ENCODE data around the gene TRPV4. TPM values are rescaled to one million over a fixed set of nuclear protein-coding genes. Genes with fewer than 3 reads are reported as not detected.

Gene TRPV4
- not detected in 2 replicates for total RNA-seq (2014; rRNA removed; shearing (Covaris generic); ENCODE audit: low replicate concordance)

DNA sequence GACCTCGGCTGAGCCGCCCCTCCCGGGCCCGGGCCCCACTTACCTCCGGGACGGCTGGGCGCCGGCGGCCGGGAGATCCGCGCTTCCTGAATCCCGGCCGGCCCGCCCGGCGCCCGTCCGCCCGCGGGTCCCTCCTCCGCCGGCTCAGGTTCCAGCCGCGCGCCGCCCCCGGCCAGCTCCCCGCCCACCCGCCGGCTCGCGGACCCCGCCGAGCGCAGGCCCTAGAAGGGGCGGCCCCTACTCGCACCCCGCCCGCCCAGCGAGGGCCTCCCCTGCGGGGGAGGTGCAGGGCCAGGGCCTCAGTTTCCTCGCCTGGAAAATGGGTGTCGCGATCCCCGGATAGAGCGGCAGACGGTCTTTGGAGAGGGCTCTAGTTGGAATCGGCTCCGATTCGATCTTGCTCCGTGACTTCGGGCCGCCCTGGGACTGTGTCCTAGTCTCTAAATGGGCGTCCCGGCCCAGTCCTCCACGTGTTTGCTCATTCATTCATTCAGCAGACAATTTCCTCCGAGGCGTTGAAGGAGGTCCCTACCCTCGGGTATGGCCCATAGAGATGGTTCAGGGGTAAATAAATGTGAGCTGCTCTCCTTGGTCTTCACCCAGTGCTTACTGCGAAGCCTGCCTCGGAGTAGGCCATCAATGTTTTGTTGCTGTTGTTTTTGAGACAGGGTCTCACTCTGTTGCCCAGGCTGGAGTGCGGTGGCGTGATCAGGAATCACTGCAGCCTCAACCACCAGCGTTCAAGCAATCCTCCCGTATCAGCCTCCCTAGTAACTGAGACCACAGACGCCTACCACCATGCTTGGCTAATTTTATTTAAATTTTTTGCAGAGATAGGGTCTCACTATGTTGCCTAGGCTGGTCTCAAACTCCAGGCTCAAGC, at the start of gene TRPV4:
Gene TRPV4, minus strand, starts transcription at position 92 of the 883 bp plus-strand sequence. CDS start 18,602 bp downstream, outside the sequence.
- H4K20me1 ChIP-seq (ENCODE audit: insufficient read depth, low read depth, low read length), result no peaks in the 10 kb centered on the region
- H3K9ac ChIP-seq (ENCODE audit: low read length), result no peak within 1 kb of the TSS
- H3K4me2 ChIP-seq (ENCODE audit: low read depth, low read length, poor library complexity, severe bottlenecking), result no peak within 1 kb of the TSS
- H3K79me2 ChIP-seq (ENCODE audit: low read length), result no peaks in the 10 kb centered on the region
- no peak within 1 kb of the TSS for H2AFZ ChIP-seq (ENCODE audit: low read length)
- no peak for DNase-seq
- no peaks in the 10 kb centered on the region for H3K9me3 ChIP-seq (ENCODE audit: low read length)
- H3K4me1 ChIP-seq (ENCODE audit: low read length), result no peaks in the 10 kb centered on the region
- no peaks in the 10 kb centered on the region for H3K36me3 ChIP-seq (ENCODE audit: insufficient read depth, low read length)
- H3K9me2 ChIP-seq (replicated peaks; ENCODE audit: insufficient read depth, low read length), result no peaks in the 10 kb centered on the region
- H3K4me3 ChIP-seq (ENCODE audit: low read length), result no peak within 1 kb of the TSS
- no peaks in the 10 kb centered on the region for H3K27me3 ChIP-seq (ENCODE audit: low read length)
- no peak within 1 kb of the TSS for H3K27ac ChIP-seq (ENCODE audit: low read length)

DNA sequence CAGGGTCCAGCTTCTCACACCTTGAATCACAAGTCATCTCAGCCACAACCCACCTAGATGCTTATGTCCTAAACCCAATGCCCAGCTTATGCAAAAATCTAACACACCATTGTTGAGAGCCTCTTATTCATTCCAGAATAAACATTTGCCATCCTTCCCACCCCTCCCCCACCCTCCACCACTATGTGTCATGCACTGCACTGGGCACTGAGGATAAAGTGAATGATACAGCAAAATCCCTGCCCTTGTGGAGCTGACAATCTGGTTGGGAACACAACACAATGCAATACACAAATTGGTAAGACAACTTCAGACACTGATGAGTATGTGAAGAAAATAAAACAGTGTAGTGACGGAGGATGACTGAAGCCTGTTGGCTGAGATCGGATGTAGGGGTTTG, 48.6 kb upstream of the TRPV4 start:
- peaks cover 23% of the 10 kb centered on the region for H3K4me1 ChIP-seq (ENCODE audit: low read length)
- no peak overlapping the region for H2AFZ ChIP-seq (ENCODE audit: low read length)
- H3K9me2 ChIP-seq (replicated peaks; ENCODE audit: insufficient read depth, low read length), result no peaks in the 10 kb centered on the region
- peaks cover 32% of the 10 kb centered on the region for H3K79me2 ChIP-seq (ENCODE audit: low read length)
- no peaks in the 10 kb centered on the region for H4K20me1 ChIP-seq (ENCODE audit: insufficient read depth, low read depth, low read length)
- H3K4me3 ChIP-seq (ENCODE audit: low read length), result no peak overlapping the region
- H3K27me3 ChIP-seq (ENCODE audit: low read length), result no peaks in the 10 kb centered on the region
- no peak for DNase-seq
- H3K36me3 ChIP-seq (ENCODE audit: insufficient read depth, low read length), result no peaks in the 10 kb centered on the region
- H3K9me3 ChIP-seq (ENCODE audit: low read length), result no peaks in the 10 kb centered on the region
- no peak overlapping the region for H3K9ac ChIP-seq (ENCODE audit: low read length)
- H3K4me2 ChIP-seq (ENCODE audit: low read depth, low read length, poor library complexity, severe bottlenecking), result no peak overlapping the region
- H3K27ac ChIP-seq (ENCODE audit: low read length), result no peak overlapping the region

DNA sequence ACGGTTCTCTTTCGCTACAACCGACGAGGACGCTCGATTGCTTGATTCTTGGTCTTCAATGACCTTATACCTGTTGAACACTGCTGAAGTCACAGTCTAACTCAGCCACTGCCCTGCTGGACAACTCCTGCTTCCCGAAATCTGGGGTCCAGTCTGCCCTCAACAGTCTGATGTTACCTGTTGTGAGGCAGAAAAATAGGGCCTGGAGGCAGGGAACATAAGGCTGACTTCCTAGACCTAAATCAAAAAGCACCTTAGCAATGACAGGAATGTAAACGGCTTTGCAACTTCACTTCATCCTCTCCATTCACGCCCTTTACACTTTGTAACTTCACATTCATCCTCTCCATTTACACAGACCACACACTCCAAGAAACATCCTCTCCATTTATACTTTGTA, 47.7 kb upstream of the TRPV4 start:
- Histone ChIP-seq H4K20me1 (ENCODE audit: insufficient read depth, low read depth, low read length) (no peaks in the 10 kb centered on the region), H3K9me3 (ENCODE audit: low read length) (no peaks in the 10 kb centered on the region), H3K9me2 (replicated peaks; ENCODE audit: insufficient read depth, low read length) (no peaks in the 10 kb centered on the region), H2AFZ (ENCODE audit: low read length) (peak overlapping the region; percentile 61; the same call in 1 of the 2 replicates), H3K36me3 (ENCODE audit: insufficient read depth, low read length) (no peaks in the 10 kb centered on the region), H3K27me3 (ENCODE audit: low read length) (no peaks in the 10 kb centered on the region), H3K9ac (ENCODE audit: low read length) (peak overlapping the region; percentile 53), H3K79me2 (ENCODE audit: low read length) (peaks cover 36% of the 10 kb centered on the region), H3K4me1 (ENCODE audit: low read length) (peaks cover 27% of the 10 kb centered on the region), H3K4me2 (ENCODE audit: low read depth, low read length, poor library complexity, severe bottlenecking) (peak overlapping the region; percentile 64), H3K27ac (ENCODE audit: low read length) (no peak overlapping the region), H3K4me3 (ENCODE audit: low read length) (peak overlapping the region; percentile 61; the same call in 1 of the 2 replicates)
- DNase-seq, result no peak

DNA sequence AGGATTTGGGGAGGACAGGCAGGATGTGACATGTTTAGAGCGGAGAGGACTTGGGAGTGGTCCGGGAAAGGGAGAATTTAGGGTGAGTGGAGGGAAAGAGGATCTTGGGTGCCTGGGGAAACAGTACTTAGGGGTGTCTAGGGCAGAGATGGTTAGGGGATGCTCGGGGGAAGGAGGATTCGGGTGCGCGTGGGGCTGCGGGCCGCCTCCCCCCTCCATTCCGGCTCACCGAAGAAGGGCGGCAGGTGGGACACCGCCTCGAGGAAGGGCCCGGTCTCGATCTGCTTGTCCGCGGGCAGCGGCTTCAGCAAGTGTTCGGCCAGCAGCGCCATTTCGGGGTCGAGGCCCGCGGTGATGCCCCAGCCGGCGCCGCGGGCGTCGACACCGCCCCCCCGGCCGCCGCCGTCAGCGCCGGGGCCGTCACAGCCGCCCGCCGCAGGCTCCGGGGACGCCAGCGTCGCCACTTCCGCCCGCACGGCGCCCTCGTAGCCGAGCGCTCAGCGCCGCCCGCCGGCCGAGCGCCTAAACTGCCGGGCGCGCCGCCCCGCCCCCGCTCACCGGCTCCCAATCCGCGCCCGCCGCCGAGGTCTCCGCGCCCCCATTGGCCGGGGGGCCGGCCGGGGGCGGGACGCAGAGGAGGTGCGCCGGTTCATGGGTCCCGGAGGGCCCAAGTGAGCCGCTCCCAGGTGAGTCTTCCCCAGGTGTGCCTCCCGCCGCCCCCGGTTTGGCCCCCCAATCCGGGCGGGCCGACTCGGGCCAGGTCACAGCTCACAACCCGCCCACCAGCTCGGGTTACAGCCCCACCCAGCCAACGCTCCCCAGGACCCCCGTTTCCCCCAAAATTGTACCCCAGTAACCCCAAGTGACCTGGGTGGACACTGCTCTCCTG, 47.1 kb upstream of the TRPV4 start, which contains the start of gene GLTP:
Gene GLTP, minus strand, starts transcription at position 499 of the 889 bp plus-strand sequence. Its CDS starts 167 bp downstream, at position 332.
- peak within 1 kb of the TSS; percentile 88 for H3K4me2 ChIP-seq (ENCODE audit: low read depth, low read length, poor library complexity, severe bottlenecking)
- no peaks in the 10 kb centered on the region for H3K27me3 ChIP-seq (ENCODE audit: low read length)
- H3K4me1 ChIP-seq (ENCODE audit: low read length), result peaks cover 33% of the 10 kb centered on the region
- H3K79me2 ChIP-seq (ENCODE audit: low read length), result peaks cover 38% of the 10 kb centered on the region
- H3K9me2 ChIP-seq (replicated peaks; ENCODE audit: insufficient read depth, low read length), result no peaks in the 10 kb centered on the region
- no peak within 1 kb of the TSS for H3K27ac ChIP-seq (ENCODE audit: low read length)
- H3K36me3 ChIP-seq (ENCODE audit: insufficient read depth, low read length), result no peaks in the 10 kb centered on the region
- H3K9ac ChIP-seq (ENCODE audit: low read length), result peak within 1 kb of the TSS; percentile 86
- no peaks in the 10 kb centered on the region for H4K20me1 ChIP-seq (ENCODE audit: insufficient read depth, low read depth, low read length)
- peak within 1 kb of the TSS; percentile 61; the same call in 1 of the 2 replicates for H2AFZ ChIP-seq (ENCODE audit: low read length)
- peak within 1 kb of the TSS; percentile 81 for H3K4me3 ChIP-seq (ENCODE audit: low read length)
- H3K9me3 ChIP-seq (ENCODE audit: low read length), result no peaks in the 10 kb centered on the region
- DNase-seq, result peak; percentile 95

DNA sequence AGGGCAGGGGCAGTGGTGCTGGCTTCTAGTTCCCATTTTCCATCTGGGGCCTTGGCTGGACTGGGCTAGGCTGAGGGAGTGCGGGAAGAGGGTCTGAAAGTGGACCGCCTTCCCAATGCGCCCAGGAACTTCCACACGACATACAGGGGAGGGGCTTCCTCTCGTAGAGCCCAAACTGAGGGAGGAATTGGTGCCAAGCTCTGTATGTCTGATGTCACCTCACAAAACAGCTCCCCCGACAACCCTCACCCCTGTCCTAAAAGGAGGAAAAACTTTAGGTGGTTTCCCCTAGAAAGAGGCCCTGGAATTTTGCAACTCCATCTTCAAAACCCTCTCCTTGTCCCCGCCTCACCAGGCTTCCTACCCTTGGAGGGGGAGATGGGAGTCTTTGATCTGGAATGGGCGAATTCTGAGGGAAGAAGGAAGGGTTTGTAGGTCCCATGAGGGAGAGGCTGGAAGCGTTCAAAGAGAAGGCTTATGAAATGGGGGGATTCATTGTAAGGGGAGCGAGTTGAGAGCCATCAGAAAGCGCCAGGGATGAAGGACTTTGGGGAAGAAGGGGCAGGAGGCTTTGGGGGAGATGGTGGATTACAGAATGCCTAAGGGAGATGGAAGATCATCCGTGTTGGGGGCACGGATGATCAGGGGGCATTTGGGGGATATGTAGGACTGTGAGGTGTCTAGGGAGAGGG, 46.3 kb upstream of the TRPV4 start:
- peak overlapping the region; percentile 86 for H3K9ac ChIP-seq (ENCODE audit: low read length)
- H3K9me3 ChIP-seq (ENCODE audit: low read length), result no peaks in the 10 kb centered on the region
- no peaks in the 10 kb centered on the region for H3K36me3 ChIP-seq (ENCODE audit: insufficient read depth, low read length)
- no peaks in the 10 kb centered on the region for H3K9me2 ChIP-seq (replicated peaks; ENCODE audit: insufficient read depth, low read length)
- peak overlapping the region; percentile 88 for H3K4me2 ChIP-seq (ENCODE audit: low read depth, low read length, poor library complexity, severe bottlenecking)
- peaks cover 33% of the 10 kb centered on the region for H3K4me1 ChIP-seq (ENCODE audit: low read length)
- H4K20me1 ChIP-seq (ENCODE audit: insufficient read depth, low read depth, low read length), result no peaks in the 10 kb centered on the region
- no peak for DNase-seq
- H3K27ac ChIP-seq (ENCODE audit: low read length), result no peak overlapping the region
- peak overlapping the region; percentile 81 for H3K4me3 ChIP-seq (ENCODE audit: low read length)
- peaks cover 46% of the 10 kb centered on the region for H3K79me2 ChIP-seq (ENCODE audit: low read length)
- H2AFZ ChIP-seq (ENCODE audit: low read length), result no peak overlapping the region
- H3K27me3 ChIP-seq (ENCODE audit: low read length), result no peaks in the 10 kb centered on the region

DNA sequence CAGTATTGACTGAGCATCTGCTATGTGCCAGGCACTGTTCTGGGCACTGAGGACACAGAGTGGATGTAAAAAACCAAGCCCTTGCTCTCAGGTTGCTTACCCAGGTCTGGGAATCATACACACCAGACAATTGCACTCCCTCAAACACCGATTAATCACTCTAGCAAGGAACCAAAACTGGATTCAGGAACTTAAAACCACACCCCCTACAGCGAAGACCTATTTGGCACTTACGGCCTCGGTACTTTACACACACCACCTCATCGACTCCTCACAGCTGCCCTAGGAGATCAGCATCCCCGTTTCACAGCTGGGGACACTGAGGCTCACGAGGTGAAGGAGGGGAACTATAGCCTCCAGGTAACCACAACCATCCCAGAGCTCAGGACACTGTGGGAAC, 45.6 kb upstream of the TRPV4 start:
- DNase-seq, result no peak
- Histone ChIP-seq H3K9ac (ENCODE audit: low read length) (peak overlapping the region; percentile 86), H3K27ac (ENCODE audit: low read length) (no peak overlapping the region), H2AFZ (ENCODE audit: low read length) (no peak overlapping the region), H3K4me2 (ENCODE audit: low read depth, low read length, poor library complexity, severe bottlenecking) (peak overlapping the region; percentile 88), H3K9me2 (replicated peaks; ENCODE audit: insufficient read depth, low read length) (no peaks in the 10 kb centered on the region), H3K9me3 (ENCODE audit: low read length) (no peaks in the 10 kb centered on the region), H3K4me3 (ENCODE audit: low read length) (peak overlapping the region; percentile 81), H3K4me1 (ENCODE audit: low read length) (peaks cover 33% of the 10 kb centered on the region), H3K36me3 (ENCODE audit: insufficient read depth, low read length) (no peaks in the 10 kb centered on the region), H4K20me1 (ENCODE audit: insufficient read depth, low read depth, low read length) (no peaks in the 10 kb centered on the region), H3K79me2 (ENCODE audit: low read length) (peaks cover 53% of the 10 kb centered on the region), H3K27me3 (ENCODE audit: low read length) (no peaks in the 10 kb centered on the region)

DNA sequence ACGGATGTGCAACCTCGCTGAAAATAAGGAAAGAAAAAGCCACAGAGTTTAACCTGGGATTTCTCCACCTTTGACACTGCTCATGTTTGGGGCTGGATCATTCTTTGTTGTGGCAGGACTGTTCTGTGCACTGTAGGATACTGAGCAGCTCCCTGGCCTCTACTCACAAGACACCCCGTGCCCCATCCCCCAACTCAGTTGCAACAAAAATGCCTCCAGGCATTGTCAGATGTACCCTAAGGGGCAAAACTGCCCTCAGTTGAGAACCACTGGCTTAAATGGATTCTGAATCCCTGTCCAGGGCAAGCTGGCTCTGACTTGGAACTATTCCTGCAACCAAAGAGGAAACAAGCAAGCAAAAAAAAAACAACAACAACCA, 45.0 kb upstream of the TRPV4 start:
- peaks cover 33% of the 10 kb centered on the region for H3K4me1 ChIP-seq (ENCODE audit: low read length)
- no peak overlapping the region for H3K27ac ChIP-seq (ENCODE audit: low read length)
- no peaks in the 10 kb centered on the region for H3K27me3 ChIP-seq (ENCODE audit: low read length)
- 0 out of 2 replicates have a peak overlapping the region, but pooled peaks have one; percentile 4 for H3K9ac ChIP-seq (ENCODE audit: low read length)
- DNase-seq, result no peak
- no peaks in the 10 kb centered on the region for H4K20me1 ChIP-seq (ENCODE audit: insufficient read depth, low read depth, low read length)
- peaks cover 55% of the 10 kb centered on the region for H3K79me2 ChIP-seq (ENCODE audit: low read length)
- H3K9me2 ChIP-seq (replicated peaks; ENCODE audit: insufficient read depth, low read length), result no peaks in the 10 kb centered on the region
- no peak overlapping the region for H2AFZ ChIP-seq (ENCODE audit: low read length)
- no peaks in the 10 kb centered on the region for H3K36me3 ChIP-seq (ENCODE audit: insufficient read depth, low read length)
- no peaks in the 10 kb centered on the region for H3K9me3 ChIP-seq (ENCODE audit: low read length)
- no peak overlapping the region; the same call in 1 of the 2 replicates for H3K4me3 ChIP-seq (ENCODE audit: low read length)
- peak overlapping the region; percentile 88 for H3K4me2 ChIP-seq (ENCODE audit: low read depth, low read length, poor library complexity, severe bottlenecking)

Data from Karpas-422 (cell line).